ENCODE measurements around the gene MUC4.

DNA sequence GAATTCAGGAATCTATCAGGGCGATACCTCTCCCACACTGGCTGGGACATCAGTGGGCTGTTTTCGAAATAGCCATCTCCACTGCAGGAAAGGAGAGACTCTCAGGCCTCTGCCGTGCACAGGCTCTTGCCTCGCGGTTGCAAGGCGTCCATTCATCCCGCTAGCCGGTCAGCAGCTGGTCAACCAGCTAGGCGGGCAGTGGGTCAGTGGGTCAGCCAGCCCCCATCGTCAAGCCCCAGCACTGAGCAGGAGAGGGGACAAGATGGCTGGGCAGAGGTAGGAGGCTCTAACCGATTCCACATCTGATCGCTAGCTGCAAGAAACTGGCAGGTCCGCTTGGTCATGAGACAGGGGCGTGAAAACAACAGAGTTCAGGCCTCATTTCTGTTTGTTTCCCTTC, 45.1 kb downstream of the MUC4 start:
- TF ChIP-seq, protein P1, sequence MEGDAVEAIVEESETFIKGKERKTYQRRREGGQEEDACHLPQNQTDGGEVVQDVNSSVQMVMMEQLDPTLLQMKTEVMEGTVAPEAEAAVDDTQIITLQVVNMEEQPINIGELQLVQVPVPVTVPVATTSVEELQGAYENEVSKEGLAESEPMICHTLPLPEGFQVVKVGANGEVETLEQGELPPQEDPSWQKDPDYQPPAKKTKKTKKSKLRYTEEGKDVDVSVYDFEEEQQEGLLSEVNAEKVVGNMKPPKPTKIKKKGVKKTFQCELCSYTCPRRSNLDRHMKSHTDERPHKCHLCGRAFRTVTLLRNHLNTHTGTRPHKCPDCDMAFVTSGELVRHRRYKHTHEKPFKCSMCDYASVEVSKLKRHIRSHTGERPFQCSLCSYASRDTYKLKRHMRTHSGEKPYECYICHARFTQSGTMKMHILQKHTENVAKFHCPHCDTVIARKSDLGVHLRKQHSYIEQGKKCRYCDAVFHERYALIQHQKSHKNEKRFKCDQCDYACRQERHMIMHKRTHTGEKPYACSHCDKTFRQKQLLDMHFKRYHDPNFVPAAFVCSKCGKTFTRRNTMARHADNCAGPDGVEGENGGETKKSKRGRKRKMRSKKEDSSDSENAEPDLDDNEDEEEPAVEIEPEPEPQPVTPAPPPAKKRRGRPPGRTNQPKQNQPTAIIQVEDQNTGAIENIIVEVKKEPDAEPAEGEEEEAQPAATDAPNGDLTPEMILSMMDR (IDR thresholded peaks at IDR 0.05; ENCODE audit: low read depth, low read length) = no peak
- no peak for TF ChIP-seq POLR2A (IDR thresholded peaks at IDR 0.05; ENCODE audit: extremely low read depth, insufficient read length)
